ENCODE measurements around the gene RBM20. TPM values are rescaled to one million over a fixed set of nuclear protein-coding genes. Genes with fewer than 3 reads are reported as not detected.

The RBM20 gene
- total and polyA plus RNA-seq, 10 of the 15 experiments (the other 5 are each of a cell fraction or from before 2014, with no cell fraction given), result 0.04 to 0.26 (median 0.15) TPM

DNA sequence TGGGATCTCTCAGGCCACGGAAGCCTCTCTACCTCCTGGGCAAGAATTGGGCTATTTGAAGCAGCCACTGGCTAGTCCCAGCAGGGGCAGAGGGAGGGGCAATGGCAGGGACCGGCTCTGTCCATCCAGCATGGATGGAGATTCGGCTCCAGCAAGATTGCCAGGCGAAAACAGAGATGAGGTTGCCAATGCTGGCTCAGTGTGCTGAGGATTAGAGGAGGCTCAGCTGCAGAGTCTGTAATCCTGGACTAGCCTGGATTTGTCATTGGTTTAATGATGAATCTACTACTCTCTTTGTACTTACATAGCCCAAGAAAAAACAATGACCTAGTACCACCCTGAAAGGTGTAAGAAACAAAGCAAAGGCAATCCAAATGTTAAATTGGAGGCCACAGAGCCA lies 115.4 kb downstream of the RBM20 start:
- Histone ChIP-seq H3K27ac (ENCODE audit: control insufficient read depth, insufficient read depth) (no peak overlapping the region), H3K36me3 (ENCODE audit: control insufficient read depth in 2 of 2, insufficient read depth in 2 of 2, low read length in 1 of 2) (no peaks in the 10 kb centered on the region), H3K4me3 (no peak overlapping the region), H3K9me3 (replicated peaks; ENCODE audit: control insufficient read depth, insufficient read depth, low read length) (peaks cover 5% of the 10 kb centered on the region), H3K4me1 (ENCODE audit: control insufficient read depth, insufficient read depth, low read length) (peaks cover 8% of the 10 kb centered on the region), H4K20me1 (ENCODE audit: control insufficient read depth, insufficient read depth) (no peaks in the 10 kb centered on the region), H3K79me2 (ENCODE audit: control insufficient read depth, insufficient read depth, low read length) (no peaks in the 10 kb centered on the region), H3K4me2 (ENCODE audit: control insufficient read depth, insufficient read depth) (no peak overlapping the region), H2AFZ (ENCODE audit: control insufficient read depth, low read depth, low read length) (no peak overlapping the region), H3K9ac (ENCODE audit: control insufficient read depth, insufficient read depth, low read length) (no peak overlapping the region), H3K27me3 (replicated peaks in 1 of 2; ENCODE audit: control insufficient read depth in 2 of 2, insufficient read depth in 2 of 2, low read length in 1 of 2) (no peaks in the 10 kb centered on the region; a peak in 1 of 4 replicates)
- DNase-seq (ENCODE audit: low read depth, low spot score) (no peak), ATAC-seq (no peak), FAIRE-seq (no peak)
- ChIA-PET CTCF (interaction anchor here (1.9 kb wide), 1 partner anchor 43 kb away, joined by 5 read pairs; no protein-coding TSS in a partner anchor), POLR2A (interaction anchor here (0.6 kb wide), 1 partner anchor 123 kb away, joined by 6 read pairs; no protein-coding TSS in a partner anchor), RAD21 (ENCODE audit: unreplicated experiment) (no interaction called here), SMC1A (ENCODE audit: uncharacterized antibody, unreplicated experiment) (interaction anchor here (1.4 to 4.5 kb wide), 3 partner anchors 13 to 43 kb away, joined by 3 to 13 read pairs (median 4); no protein-coding TSS in a partner anchor)
- BruUV-seq (replicated peaks), result no TSS peak
- intact Hi-C loops (cut with micrococcal nuclease; ENCODE audit: unreplicated experiment), result no loop called here
- in situ Hi-C loops (cut with MboI), result no loop called here
- 69% methylated on average over 4 of the region's 4 CpGs for WGBS (ENCODE audit: insufficient coverage, insufficient replicate concordance, low lambda C conversion rate, missing lambda C conversion rate)
- TF ChIP-seq, protein P1, sequence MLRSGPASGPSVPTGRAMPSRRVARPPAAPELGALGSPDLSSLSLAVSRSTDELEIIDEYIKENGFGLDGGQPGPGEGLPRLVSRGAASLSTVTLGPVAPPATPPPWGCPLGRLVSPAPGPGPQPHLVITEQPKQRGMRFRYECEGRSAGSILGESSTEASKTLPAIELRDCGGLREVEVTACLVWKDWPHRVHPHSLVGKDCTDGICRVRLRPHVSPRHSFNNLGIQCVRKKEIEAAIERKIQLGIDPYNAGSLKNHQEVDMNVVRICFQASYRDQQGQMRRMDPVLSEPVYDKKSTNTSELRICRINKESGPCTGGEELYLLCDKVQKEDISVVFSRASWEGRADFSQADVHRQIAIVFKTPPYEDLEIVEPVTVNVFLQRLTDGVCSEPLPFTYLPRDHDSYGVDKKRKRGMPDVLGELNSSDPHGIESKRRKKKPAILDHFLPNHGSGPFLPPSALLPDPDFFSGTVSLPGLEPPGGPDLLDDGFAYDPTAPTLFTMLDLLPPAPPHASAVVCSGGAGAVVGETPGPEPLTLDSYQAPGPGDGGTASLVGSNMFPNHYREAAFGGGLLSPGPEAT (IDR thresholded peaks at IDR 0.05; ENCODE audit: low read depth), result no peak
- TF ChIP-seq BCL11A (IDR thresholded peaks at IDR 0.05; ENCODE audit: low read depth, low read length) (no peak), NFYA (IDR thresholded peaks at IDR 0.05; ENCODE audit: borderline replicate concordance, low read depth, low read length) (no peak), JUND (IDR thresholded peaks at IDR 0.05; ENCODE audit: low read depth, low read length) (no peak), CHD1 (IDR thresholded peaks at IDR 0.05; ENCODE audit: low read depth, low read length) (no peak), IKZF2 (IDR thresholded peaks at IDR 0.05) (no peak), PAX8 (IDR thresholded peaks at IDR 0.05) (no peak), NR2C1 (IDR thresholded peaks at IDR 0.05) (no peak), TARDBP (IDR thresholded peaks at IDR 0.05; ENCODE audit: borderline replicate concordance) (no peak), KLF5 (IDR thresholded peaks at IDR 0.05; ENCODE audit: partially characterized antibody) (no peak)
- TF ChIP-seq, protein P2, sequence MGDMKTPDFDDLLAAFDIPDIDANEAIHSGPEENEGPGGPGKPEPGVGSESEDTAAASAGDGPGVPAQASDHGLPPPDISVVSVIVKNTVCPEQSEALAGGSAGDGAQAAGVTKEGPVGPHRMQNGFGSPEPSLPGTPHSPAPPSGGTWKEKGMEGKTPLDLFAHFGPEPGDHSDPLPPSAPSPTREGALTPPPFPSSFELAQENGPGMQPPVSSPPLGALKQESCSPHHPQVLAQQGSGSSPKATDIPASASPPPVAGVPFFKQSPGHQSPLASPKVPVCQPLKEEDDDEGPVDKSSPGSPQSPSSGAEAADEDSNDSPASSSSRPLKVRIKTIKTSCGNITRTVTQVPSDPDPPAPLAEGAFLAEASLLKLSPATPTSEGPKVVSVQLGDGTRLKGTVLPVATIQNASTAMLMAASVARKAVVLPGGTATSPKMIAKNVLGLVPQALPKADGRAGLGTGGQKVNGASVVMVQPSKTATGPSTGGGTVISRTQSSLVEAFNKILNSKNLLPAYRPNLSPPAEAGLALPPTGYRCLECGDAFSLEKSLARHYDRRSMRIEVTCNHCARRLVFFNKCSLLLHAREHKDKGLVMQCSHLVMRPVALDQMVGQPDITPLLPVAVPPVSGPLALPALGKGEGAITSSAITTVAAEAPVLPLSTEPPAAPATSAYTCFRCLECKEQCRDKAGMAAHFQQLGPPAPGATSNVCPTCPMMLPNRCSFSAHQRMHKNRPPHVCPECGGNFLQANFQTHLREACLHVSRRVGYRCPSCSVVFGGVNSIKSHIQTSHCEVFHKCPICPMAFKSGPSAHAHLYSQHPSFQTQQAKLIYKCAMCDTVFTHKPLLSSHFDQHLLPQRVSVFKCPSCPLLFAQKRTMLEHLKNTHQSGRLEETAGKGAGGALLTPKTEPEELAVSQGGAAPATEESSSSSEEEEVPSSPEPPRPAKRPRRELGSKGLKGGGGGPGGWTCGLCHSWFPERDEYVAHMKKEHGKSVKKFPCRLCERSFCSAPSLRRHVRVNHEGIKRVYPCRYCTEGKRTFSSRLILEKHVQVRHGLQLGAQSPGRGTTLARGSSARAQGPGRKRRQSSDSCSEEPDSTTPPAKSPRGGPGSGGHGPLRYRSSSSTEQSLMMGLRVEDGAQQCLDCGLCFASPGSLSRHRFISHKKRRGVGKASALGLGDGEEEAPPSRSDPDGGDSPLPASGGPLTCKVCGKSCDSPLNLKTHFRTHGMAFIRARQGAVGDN (IDR thresholded peaks at IDR 0.05), result no peak
- TF ChIP-seq, protein P3, sequence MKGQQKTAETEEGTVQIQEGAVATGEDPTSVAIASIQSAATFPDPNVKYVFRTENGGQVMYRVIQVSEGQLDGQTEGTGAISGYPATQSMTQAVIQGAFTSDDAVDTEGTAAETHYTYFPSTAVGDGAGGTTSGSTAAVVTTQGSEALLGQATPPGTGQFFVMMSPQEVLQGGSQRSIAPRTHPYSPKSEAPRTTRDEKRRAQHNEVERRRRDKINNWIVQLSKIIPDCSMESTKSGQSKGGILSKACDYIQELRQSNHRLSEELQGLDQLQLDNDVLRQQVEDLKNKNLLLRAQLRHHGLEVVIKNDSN (IDR thresholded peaks at IDR 0.05; ENCODE audit: borderline replicate concordance, extremely low read length, insufficient read depth, low read depth, low read length), result no peak

Data from GM12878 (cell line).